Loucy (cell line): ENCODE data around the gene TMEM243.

Experiments
- H2AFZ ChIP-seq: fragments of 200-600 bp; sonication (generic); 2 replicates; pipeline ENCODE4 v1.6.0; 2016; ENCODE audit warnings: antibody characterized with exemption, mild to moderate bottlenecking, low read length, moderate library complexity
- H3F3A ChIP-seq: fragments of 200-600 bp; 2 replicates; pipeline ENCODE4 v1.6.0; 2016; ENCODE audit warnings: antibody characterized with exemption, low read depth, mild to moderate bottlenecking
- H3K27me3 ChIP-seq: fragments of 200-600 bp; sonication (generic); 2 replicates; pipeline ENCODE4 v1.6.1; 2014; ENCODE audit warnings: low read length, mild to moderate bottlenecking; ENCODE audit not compliant: insufficient read depth, poor library complexity, severe bottlenecking
- H3K36me3 ChIP-seq: fragments of 200-600 bp; sonication (generic); 2 replicates; pipeline ENCODE4 v1.6.1; 2016; ENCODE audit warnings: low read length; ENCODE audit not compliant: insufficient read depth
- H3K4me1 ChIP-seq: fragments of 200-600 bp; sonication (generic); 2 replicates; pipeline ENCODE4 v1.5.1; 2014; ENCODE audit warnings: low read length, mild to moderate bottlenecking; ENCODE audit not compliant: insufficient read depth, poor library complexity, severe bottlenecking
- H3K4me2 ChIP-seq: fragments of 200-600 bp; sonication (generic); 2 replicates; pipeline ENCODE4 v1.6.0; 2014; ENCODE audit warnings: antibody characterized with exemption, low read length, low read depth, mild to moderate bottlenecking; ENCODE audit not compliant: poor library complexity, severe bottlenecking
- H3K4me3 ChIP-seq: fragments of 200-600 bp; sonication (generic); 2 replicates; pipeline ENCODE4 v1.5.1; 2014; ENCODE audit warnings: low read length, mild to moderate bottlenecking, mixed read lengths; ENCODE audit not compliant: poor library complexity, severe bottlenecking
- H3K79me2 ChIP-seq: fragments of 200-600 bp; sonication (generic); 2 replicates; pipeline ENCODE4 v1.6.1; 2014; ENCODE audit warnings: low read length; ENCODE audit not compliant: insufficient read depth
- H3K9ac ChIP-seq: fragments of 200-600 bp; sonication (generic); 2 replicates; pipeline ENCODE4 v1.6.0; 2014; ENCODE audit warnings: mild to moderate bottlenecking, low read depth, low read length, moderate library complexity; ENCODE audit not compliant: poor library complexity, severe bottlenecking
- H3K9me2 ChIP-seq: fragments of 200-600 bp; sonication (generic); replicated peaks from 2 replicates; pipeline ENCODE4 v1.6.1; 2016; ENCODE audit warnings: low read depth, low read length, mixed read lengths
- H3K9me3 ChIP-seq: fragments of 200-600 bp; sonication (generic); 2 replicates; pipeline ENCODE4 v1.6.1; 2014; ENCODE audit warnings: mild to moderate bottlenecking, antibody characterized with exemption, low read length, low read depth; ENCODE audit not compliant: insufficient read depth
- H4K20me1 ChIP-seq: fragments of 200-600 bp; sonication (generic); 2 replicates; pipeline ENCODE4 v1.6.0; 2014; ENCODE audit warnings: antibody characterized with exemption, low read length, mild to moderate bottlenecking; ENCODE audit not compliant: insufficient read depth, poor library complexity, severe bottlenecking
- EZH2phosphoT487 ChIP-seq: fragments of 200-600 bp; IDR thresholded peaks from 2 replicates; pipeline ENCODE4 v1.6.1; 2018; ENCODE audit warnings: antibody characterized with exemption, mild to moderate bottlenecking, moderate library complexity, borderline replicate concordance
- TF ChIP-seq, protein P1 (sequence below): fragments of 200-600 bp; sonication (generic); conservative IDR thresholded peaks from 2 replicates; pipeline ENCODE4 v1.5.1; 2014; ENCODE audit warnings: mild to moderate bottlenecking, antibody characterized with exemption, low read length

Gene TMEM243, protein sequence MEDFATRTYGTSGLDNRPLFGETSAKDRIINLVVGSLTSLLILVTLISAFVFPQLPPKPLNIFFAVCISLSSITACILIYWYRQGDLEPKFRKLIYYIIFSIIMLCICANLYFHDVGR

DNA sequence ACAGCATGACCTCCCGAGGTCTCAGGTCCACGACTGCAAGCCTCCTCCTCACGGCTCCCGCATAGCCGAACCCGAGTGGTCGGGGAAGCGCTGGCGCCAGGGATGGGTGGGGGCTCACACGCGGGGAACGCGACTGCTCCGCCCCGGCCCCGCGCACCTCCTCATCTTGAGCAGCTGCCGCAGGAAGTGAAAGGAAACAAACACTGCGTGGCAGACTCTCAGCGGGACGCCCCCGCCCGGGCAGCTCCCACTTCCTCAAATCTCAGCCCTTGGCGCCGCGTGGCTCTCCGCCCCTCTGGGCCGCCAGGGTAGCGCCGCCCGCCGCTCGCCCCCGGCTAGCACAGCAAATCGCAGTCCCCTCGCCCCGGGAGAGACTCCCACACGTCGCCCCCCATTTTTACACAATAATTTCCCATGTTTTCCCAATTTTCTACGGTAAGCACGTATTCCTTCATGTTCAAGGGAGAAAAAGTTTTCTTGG, at the start of gene TMEM243:
Gene TMEM243, minus strand, starts transcription at position 188 of the 481 bp plus-strand sequence. CDS start 229 bp downstream, outside the sequence.
- Histone ChIP-seq H3K79me2 (peaks cover 50% of the 10 kb centered on the region), H3K9me2 (no peaks in the 10 kb centered on the region), H3K4me1 (peaks cover 34% of the 10 kb centered on the region), H3K36me3 (no peaks in the 10 kb centered on the region), H4K20me1 (no peaks in the 10 kb centered on the region), H2AFZ (peak within 1 kb of the TSS; percentile 97), H3K4me2 (peak within 1 kb of the TSS; percentile 77), H3F3A (no peaks in the 10 kb centered on the region; the same call in 1 of the 2 replicates), H3K9me3 (no peaks in the 10 kb centered on the region), H3K27me3 (peaks cover 14% of the 10 kb centered on the region), H3K9ac (peak within 1 kb of the TSS; percentile 71), H3K4me3 (peak within 1 kb of the TSS; percentile 85)
- TF ChIP-seq, protein P1, sequence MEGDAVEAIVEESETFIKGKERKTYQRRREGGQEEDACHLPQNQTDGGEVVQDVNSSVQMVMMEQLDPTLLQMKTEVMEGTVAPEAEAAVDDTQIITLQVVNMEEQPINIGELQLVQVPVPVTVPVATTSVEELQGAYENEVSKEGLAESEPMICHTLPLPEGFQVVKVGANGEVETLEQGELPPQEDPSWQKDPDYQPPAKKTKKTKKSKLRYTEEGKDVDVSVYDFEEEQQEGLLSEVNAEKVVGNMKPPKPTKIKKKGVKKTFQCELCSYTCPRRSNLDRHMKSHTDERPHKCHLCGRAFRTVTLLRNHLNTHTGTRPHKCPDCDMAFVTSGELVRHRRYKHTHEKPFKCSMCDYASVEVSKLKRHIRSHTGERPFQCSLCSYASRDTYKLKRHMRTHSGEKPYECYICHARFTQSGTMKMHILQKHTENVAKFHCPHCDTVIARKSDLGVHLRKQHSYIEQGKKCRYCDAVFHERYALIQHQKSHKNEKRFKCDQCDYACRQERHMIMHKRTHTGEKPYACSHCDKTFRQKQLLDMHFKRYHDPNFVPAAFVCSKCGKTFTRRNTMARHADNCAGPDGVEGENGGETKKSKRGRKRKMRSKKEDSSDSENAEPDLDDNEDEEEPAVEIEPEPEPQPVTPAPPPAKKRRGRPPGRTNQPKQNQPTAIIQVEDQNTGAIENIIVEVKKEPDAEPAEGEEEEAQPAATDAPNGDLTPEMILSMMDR, result peak; percentile 37; the same call in 1 of the 2 replicates
- no peak for TF ChIP-seq EZH2phosphoT487

DNA sequence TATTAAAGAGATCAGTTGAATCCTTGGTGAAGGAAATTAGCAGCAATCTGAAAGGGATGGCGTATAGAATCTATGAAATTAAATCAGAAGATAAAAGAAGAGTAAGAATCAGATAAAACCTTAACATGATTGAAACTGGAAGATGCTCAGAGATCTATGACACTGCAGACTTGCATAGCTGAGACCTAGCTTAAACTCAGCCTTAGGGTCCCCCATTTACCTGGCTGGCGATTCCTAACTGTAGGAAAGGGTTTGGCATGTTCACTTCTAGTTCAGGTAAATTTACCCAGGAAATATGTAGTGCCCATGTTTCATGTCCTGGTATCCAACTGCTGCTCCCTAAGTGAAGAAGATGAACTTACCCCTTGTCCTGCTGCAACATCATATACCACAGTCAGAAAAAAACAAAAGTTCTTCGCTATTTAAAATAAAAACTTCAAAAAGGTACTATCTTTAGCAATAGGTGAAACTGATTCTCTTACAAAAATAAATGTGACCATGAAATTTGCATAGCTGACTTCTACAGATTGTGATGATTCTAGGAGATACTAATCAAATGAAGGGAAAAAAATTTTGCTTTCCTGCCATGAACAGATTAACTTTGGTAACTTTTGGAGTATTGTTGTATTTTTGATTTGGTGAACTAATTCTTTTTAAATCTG, 47.8 kb upstream of the TMEM243 start:
- Histone ChIP-seq H3K4me1 (no peaks in the 10 kb centered on the region), H3K36me3 (no peaks in the 10 kb centered on the region), H3K79me2 (no peaks in the 10 kb centered on the region), H3F3A (no peaks in the 10 kb centered on the region), H3K4me3 (no peak overlapping the region), H3K9me3 (no peaks in the 10 kb centered on the region), H3K9me2 (no peaks in the 10 kb centered on the region), H3K4me2 (no peak overlapping the region), H4K20me1 (no peaks in the 10 kb centered on the region), H3K27me3 (no peaks in the 10 kb centered on the region), H3K9ac (no peak overlapping the region), H2AFZ (no peak overlapping the region)
- TF ChIP-seq, protein P1, result no peak
- no peak for TF ChIP-seq EZH2phosphoT487

DNA sequence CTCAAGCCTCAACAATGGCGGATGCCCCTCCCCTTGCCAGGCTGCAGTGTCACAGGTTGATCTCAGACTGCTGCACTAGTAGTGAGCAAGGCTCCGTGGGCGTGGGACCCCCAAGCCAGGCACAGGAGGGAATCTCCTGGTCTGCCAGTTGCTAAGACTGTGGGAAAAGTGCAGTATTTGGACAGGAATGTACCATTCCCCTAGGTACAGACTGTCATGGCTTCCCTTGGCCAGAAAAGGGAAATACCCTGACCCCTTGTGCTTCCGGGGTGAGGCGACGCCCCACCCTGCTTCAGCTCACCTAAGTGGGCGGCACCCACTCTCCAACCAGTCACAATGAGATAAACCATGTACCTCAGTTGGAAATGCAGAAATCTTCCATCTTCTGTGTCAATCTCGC, 44.0 kb upstream of the TMEM243 start:
- Histone ChIP-seq H3K4me1 (no peaks in the 10 kb centered on the region), H2AFZ (no peak overlapping the region), H3K9ac (no peak overlapping the region)

More for the DNA sequence above, 44.0 kb upstream of the TMEM243 start:
- no peaks in the 10 kb centered on the region for H3K79me2 ChIP-seq
- H3K27me3 ChIP-seq, result no peaks in the 10 kb centered on the region
- H3K9me3 ChIP-seq, result no peaks in the 10 kb centered on the region
- H3K36me3 ChIP-seq, result no peaks in the 10 kb centered on the region
- H3K9me2 ChIP-seq, result no peaks in the 10 kb centered on the region
- H3K4me2 ChIP-seq, result no peak overlapping the region
- H4K20me1 ChIP-seq, result no peaks in the 10 kb centered on the region
- no peaks in the 10 kb centered on the region for H3F3A ChIP-seq
- H3K4me3 ChIP-seq, result no peak overlapping the region
- TF ChIP-seq, protein P1, result no peak
- no peak for TF ChIP-seq EZH2phosphoT487
